ENCODE measurements around the gene ANKRD42. TPM values are rescaled to one million over a fixed set of nuclear protein-coding genes. Genes with fewer than 3 reads are reported as not detected.
A peak's percentile ranks its signal among the peaks of the same experiment; 100 is the strongest.

The ANKRD42 gene
- total and polyA plus RNA-seq, 2 of the 8 experiments (the other 6 are each of a cell fraction or from before 2014, with no cell fraction given): 2.0 to 5.5 TPM

GRCh38 chr11:83156996-83157593 lies 36.4 kb upstream of the ANKRD42 start, which contains the start of gene PCF11 (continued):
- no peak for TF ChIP-seq CHD7 (IDR thresholded peaks at IDR 0.05; ENCODE audit: insufficient replicate concordance, low read length)
- peak; percentile 98 for TF ChIP-seq TAF1 (IDR thresholded peaks at IDR 0.05; ENCODE audit: low read depth, low read length)
- TF ChIP-seq PHF8 (conservative IDR thresholded peaks at IDR 0.05; ENCODE audit: low read depth, low read length): peak; percentile 83
- peak; percentile 96 for TF ChIP-seq POLR2AphosphoS5 (IDR thresholded peaks at IDR 0.05; ENCODE audit: low read depth, low read length)
- TF ChIP-seq MAX (IDR thresholded peaks at IDR 0.05): 0 out of 2 replicates have a peak, but pooled peaks have one; percentile 20
- peak; percentile 95 for TF ChIP-seq TBP (IDR thresholded peaks at IDR 0.05; ENCODE audit: low read depth, low read length)
- TF ChIP-seq ATF2 (IDR thresholded peaks at IDR 0.05; ENCODE audit: low read length): no peak
- TF ChIP-seq CBX8 (IDR thresholded peaks at IDR 0.05; ENCODE audit: borderline replicate concordance, low read depth, low read length): no peak
- no peak for TF ChIP-seq HDAC6 (IDR thresholded peaks at IDR 0.05; ENCODE audit: low read depth, low read length)

Measured in H1 (cell line).